ENCODE measurements around the gene MAU2. TPM values are rescaled to one million over a fixed set of nuclear protein-coding genes. Genes with fewer than 3 reads are reported as not detected.

Gene MAU2
- total and polyA plus RNA-seq, 2 of the 13 experiments (the other 11 are each of a cell fraction or from before 2014, with no cell fraction given) = 16.8 to 33.8 TPM

GRCh38 chr19:19366434-19367396 is 46.1 kb downstream of the MAU2 start (continued):
- TF ChIP-seq LRRFIP1 (CRISPR knock-in tag; conservative IDR thresholded peaks at IDR 0.05) (no peak), ZNF513 (CRISPR knock-in tag; conservative IDR thresholded peaks at IDR 0.05) (no peak), ZNF235 (CRISPR knock-in tag; IDR thresholded peaks at IDR 0.05; ENCODE audit: borderline replicate concordance) (no peak), SSRP1 (CRISPR knock-in tag; IDR thresholded peaks at IDR 0.05) (peak; percentile 81; the same call in 1 of the 2 replicates), ZNF263 (CRISPR knock-in tag; IDR thresholded peaks at IDR 0.05) (peak; percentile 36; the same call in 1 of the 2 replicates), ZNF766 (CRISPR knock-in tag; IDR thresholded peaks at IDR 0.05; ENCODE audit: borderline replicate concordance) (peak; percentile 75; the same call in 1 of the 2 replicates), TEF (CRISPR knock-in tag; IDR thresholded peaks at IDR 0.05) (no peak), ZNF841 (CRISPR knock-in tag; IDR thresholded peaks at IDR 0.05; ENCODE audit: borderline replicate concordance) (no peak), EED (CRISPR knock-in tag; IDR thresholded peaks at IDR 0.05) (no peak), ELF1 (CRISPR knock-in tag; IDR thresholded peaks at IDR 0.05) (peak; percentile 88), ZNF607 (CRISPR knock-in tag; IDR thresholded peaks at IDR 0.05; ENCODE audit: borderline replicate concordance) (no peak; the same call in 1 of the 2 replicates), KAT7 (CRISPR knock-in tag; IDR thresholded peaks at IDR 0.05; ENCODE audit: borderline replicate concordance) (peak; percentile 60; the same call in 1 of the 2 replicates), SMYD3 (CRISPR knock-in tag; IDR thresholded peaks at IDR 0.05) (0 out of 2 replicates have a peak, but pooled peaks have one; percentile 45), ZC3H4 (CRISPR knock-in tag; IDR thresholded peaks at IDR 0.05; ENCODE audit: borderline replicate concordance) (no peak), SP1 (IDR thresholded peaks at IDR 0.05) (no peak), SP1 (CRISPR knock-in tag; IDR thresholded peaks at IDR 0.05) (peak; percentile 46; the same call in 1 of the 2 replicates), ZNF800 (CRISPR knock-in tag; IDR thresholded peaks at IDR 0.05) (no peak), ZNF12 (CRISPR knock-in tag; IDR thresholded peaks at IDR 0.05) (peak; percentile 33; the same call in 1 of the 2 replicates), MEIS2 (CRISPR knock-in tag; IDR thresholded peaks at IDR 0.05) (no peak; the same call in 1 of the 2 replicates), BCLAF1 (IDR thresholded peaks at IDR 0.05) (no peak)

Data from HepG2 (cell line).